Measurements from ENCODE around the gene BRWD1. TPM values are rescaled to one million over a fixed set of nuclear protein-coding genes. Genes with fewer than 3 reads are reported as not detected.

The BRWD1 gene
- total RNA-seq, 2 donors from 2014 or later, result 38.6 to 43.1 TPM

DNA sequence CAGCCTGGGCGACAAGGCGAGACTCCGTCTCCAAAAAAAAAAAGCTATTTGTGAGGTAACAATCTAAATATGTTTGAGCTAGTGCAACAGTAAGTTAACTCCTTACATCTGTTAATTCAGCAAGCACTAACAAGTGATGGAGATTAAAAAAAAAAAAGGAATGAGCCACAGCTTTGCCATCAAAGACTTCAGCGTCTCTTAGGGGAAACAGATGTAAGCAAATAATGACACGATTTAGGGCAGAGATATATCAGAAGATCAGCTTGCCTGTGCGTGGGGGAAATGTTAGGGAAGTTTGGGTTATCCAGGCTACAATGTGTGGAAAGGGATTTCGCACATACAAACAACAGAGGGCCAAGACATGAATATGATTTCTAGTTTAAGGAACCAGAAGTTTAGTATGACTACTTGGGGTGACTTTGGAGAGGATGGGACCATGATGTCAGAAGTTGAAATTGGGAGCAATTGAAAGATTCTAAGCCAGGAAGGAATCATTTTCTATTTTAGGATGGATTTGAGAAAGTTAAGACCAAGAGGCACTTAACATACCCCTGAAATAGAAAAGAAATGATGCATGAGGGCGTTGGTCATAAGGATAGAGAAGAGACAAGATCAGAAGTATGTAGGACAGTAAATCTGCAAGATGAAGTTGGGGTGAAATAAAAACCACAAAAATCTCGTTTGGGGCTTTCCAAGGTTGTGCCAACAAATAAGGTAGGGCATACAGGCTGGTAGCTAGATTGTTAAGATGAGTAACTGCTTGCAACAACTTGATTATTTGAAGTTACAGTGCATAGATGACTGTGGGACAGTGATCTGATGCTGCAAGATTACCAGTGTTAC, 2.4 kb upstream of the BRWD1 start:
- TF ChIP-seq, protein P1, sequence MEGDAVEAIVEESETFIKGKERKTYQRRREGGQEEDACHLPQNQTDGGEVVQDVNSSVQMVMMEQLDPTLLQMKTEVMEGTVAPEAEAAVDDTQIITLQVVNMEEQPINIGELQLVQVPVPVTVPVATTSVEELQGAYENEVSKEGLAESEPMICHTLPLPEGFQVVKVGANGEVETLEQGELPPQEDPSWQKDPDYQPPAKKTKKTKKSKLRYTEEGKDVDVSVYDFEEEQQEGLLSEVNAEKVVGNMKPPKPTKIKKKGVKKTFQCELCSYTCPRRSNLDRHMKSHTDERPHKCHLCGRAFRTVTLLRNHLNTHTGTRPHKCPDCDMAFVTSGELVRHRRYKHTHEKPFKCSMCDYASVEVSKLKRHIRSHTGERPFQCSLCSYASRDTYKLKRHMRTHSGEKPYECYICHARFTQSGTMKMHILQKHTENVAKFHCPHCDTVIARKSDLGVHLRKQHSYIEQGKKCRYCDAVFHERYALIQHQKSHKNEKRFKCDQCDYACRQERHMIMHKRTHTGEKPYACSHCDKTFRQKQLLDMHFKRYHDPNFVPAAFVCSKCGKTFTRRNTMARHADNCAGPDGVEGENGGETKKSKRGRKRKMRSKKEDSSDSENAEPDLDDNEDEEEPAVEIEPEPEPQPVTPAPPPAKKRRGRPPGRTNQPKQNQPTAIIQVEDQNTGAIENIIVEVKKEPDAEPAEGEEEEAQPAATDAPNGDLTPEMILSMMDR (IDR thresholded peaks at IDR 0.05), result no peak
- Histone ChIP-seq H3K9ac (ENCODE audit: low read depth in 2 of 2, low read length in 2 of 2) (no peak overlapping the region), H3K27me3 (no peaks in the 10 kb centered on the region), H3K36me3 (no peaks in the 10 kb centered on the region), H3K9me3 (no peaks in the 10 kb centered on the region), H3K4me1 (peaks cover 3% of the 10 kb centered on the region), H3K27ac (no peak overlapping the region), H3K4me3 (no peak overlapping the region)
- intact Hi-C loops (cut with DNase I), result no loop called here
- DNase-seq, result no peak

GRCh38 chr21:39314143-39315027, 953 bp upstream of the BRWD1 start:
- Histone ChIP-seq H3K9ac (ENCODE audit: low read depth in 2 of 2, low read length in 2 of 2) (peak overlapping the region; percentile 86 to 93), H3K36me3 (no peaks in the 10 kb centered on the region), H3K9me3 (no peaks in the 10 kb centered on the region), H3K4me3 (peak overlapping the region; percentile 91), H3K4me1 (peaks cover 3% of the 10 kb centered on the region), H3K27ac (peak overlapping the region; percentile 96), H3K27me3 (no peaks in the 10 kb centered on the region)
- intact Hi-C loops (cut with DNase I), result loop anchor here (5.0 kb wide), 3 partner anchors 33 to 133 kb away; partner anchors contain the start of genes HMGN1 and LCA5L
- peak; percentile 63 for DNase-seq
- TF ChIP-seq, protein P1 (IDR thresholded peaks at IDR 0.05), result no peak

DNA sequence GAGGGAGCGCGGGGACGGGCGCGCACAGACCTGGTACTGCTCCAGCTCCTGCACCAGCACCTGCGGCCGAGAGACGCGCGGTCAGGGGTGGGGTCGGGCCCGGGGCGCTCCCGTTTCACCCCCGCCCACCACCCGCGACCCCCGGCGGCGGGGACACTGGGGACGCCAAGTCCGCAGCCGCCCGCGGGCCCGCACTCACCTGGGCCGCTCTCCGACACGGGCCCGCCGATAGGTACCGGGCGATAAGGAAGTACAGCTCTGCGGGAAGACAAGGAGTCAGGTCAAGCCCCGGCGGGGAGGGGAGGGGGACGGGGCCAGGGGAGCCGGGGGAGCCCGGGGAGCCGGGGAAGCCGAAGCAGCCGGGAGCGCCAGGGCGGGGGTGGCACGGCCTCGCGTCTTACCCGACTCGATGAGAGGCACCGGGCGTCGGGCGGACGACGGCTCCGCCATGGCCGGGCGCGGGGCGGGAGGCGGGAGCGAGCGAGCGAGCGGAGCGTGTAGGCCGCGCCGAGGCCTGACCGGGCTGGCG, 326 bp downstream of the BRWD1 start:
- no peaks in the 10 kb centered on the region for H3K36me3 ChIP-seq
- intact Hi-C loops (cut with DNase I), result loop anchor here (5.0 kb wide), 3 partner anchors 34 to 134 kb away; partner anchors contain the start of genes HMGN1 and LCA5L
- H3K9ac ChIP-seq (ENCODE audit: low read depth in 2 of 2, low read length in 2 of 2), result peak overlapping the region; percentile 86 to 93
- peak overlapping the region; percentile 91 for H3K4me3 ChIP-seq
- TF ChIP-seq, protein P1 (IDR thresholded peaks at IDR 0.05), result no peak
- peaks cover 3% of the 10 kb centered on the region for H3K4me1 ChIP-seq
- no peaks in the 10 kb centered on the region for H3K27me3 ChIP-seq
- no peaks in the 10 kb centered on the region for H3K9me3 ChIP-seq
- H3K27ac ChIP-seq, result peak overlapping the region; percentile 96
- peak; percentile 44 for DNase-seq

- H3K9me3 ChIP-seq, result no peaks in the 10 kb centered on the region
- intact Hi-C loops (cut with DNase I), result loop anchor here (5.0 kb wide), 3 partner anchors 35 to 135 kb away; partner anchors contain the start of genes HMGN1 and LCA5L
- H3K27ac ChIP-seq, result peak overlapping the region; percentile 96
- TF ChIP-seq, protein P1 (IDR thresholded peaks at IDR 0.05), result no peak
- no peaks in the 10 kb centered on the region for H3K36me3 ChIP-seq
- no peaks in the 10 kb centered on the region for H3K27me3 ChIP-seq
- H3K9ac ChIP-seq (ENCODE audit: low read depth in 2 of 2, low read length in 2 of 2), result peak overlapping the region; percentile 86 to 93
- H3K4me3 ChIP-seq, result peak overlapping the region; percentile 91
- peaks cover 3% of the 10 kb centered on the region for H3K4me1 ChIP-seq
- peak; percentile 93 for DNase-seq
These were observed 1.1 kb downstream of the BRWD1 start for GRCh38 chr21:39312112-39313041.

All from colonic mucosa (tissue), 4 donors.